Measurements from ENCODE around the gene IREB2.
A peak's percentile ranks its signal among the peaks of the same experiment; 100 is the strongest.
"Not testable (repeated sequence)": the region's sequence is repeated elsewhere in the genome, so short reads cannot be mapped to it uniquely, and the experiment has no call there.

Gene IREB2

GRCh38 chr15:78419367-78419766, 18.6 kb upstream of the IREB2 start:
- no peaks in the 10 kb centered on the region for H3K9me3 Mint-ChIP-seq
- ATAC-seq (no peak), DNase-seq (no peak)
- peaks cover 11% of the 10 kb centered on the region for H3K27me3 Mint-ChIP-seq
- H3K4me3 Mint-ChIP-seq, result no peak overlapping the region
- H3K4me1 Mint-ChIP-seq, result no peaks in the 10 kb centered on the region
- no peak overlapping the region for H3K27ac Mint-ChIP-seq

- Mint-ChIP-seq H3K27ac (no peak overlapping the region), H3K9me3 (no peaks in the 10 kb centered on the region), H3K4me3 (no peak overlapping the region), H3K4me1 (peaks cover 3% of the 10 kb centered on the region), H3K27me3 (peaks cover 15% of the 10 kb centered on the region)
- DNase-seq (no peak), ATAC-seq (no peak)
These were observed 17.8 kb upstream of the IREB2 start for GRCh38 chr15:78420220-78420619.

GRCh38 chr15:78420766-78421165, 17.2 kb upstream of the IREB2 start:
- ATAC-seq (no peak), DNase-seq (no peak)
- peaks cover 9% of the 10 kb centered on the region for H3K4me1 Mint-ChIP-seq
- H3K9me3 Mint-ChIP-seq, result no peaks in the 10 kb centered on the region
- no peak overlapping the region for H3K27ac Mint-ChIP-seq
- H3K4me3 Mint-ChIP-seq, result no peak overlapping the region
- peaks cover 15% of the 10 kb centered on the region for H3K27me3 Mint-ChIP-seq

GRCh38 chr15:78421238-78421965, 16.6 kb upstream of the IREB2 start:
- no peak overlapping the region for H3K4me3 Mint-ChIP-seq
- ATAC-seq (no peak), DNase-seq (no peak)
- H3K9me3 Mint-ChIP-seq, result no peaks in the 10 kb centered on the region
- peaks cover 15% of the 10 kb centered on the region for H3K4me1 Mint-ChIP-seq
- no peak overlapping the region for H3K27ac Mint-ChIP-seq
- H3K27me3 Mint-ChIP-seq, result peaks cover 15% of the 10 kb centered on the region

GRCh38 chr15:78422571-78423340, 15.3 kb upstream of the IREB2 start:
- ATAC-seq (peak; percentile 76), DNase-seq (peak; percentile 56 to 57)
- Mint-ChIP-seq H3K4me1 (peaks cover 17% of the 10 kb centered on the region), H3K27me3 (peaks cover 15% of the 10 kb centered on the region), H3K9me3 (no peaks in the 10 kb centered on the region), H3K4me3 (no peak overlapping the region), H3K27ac (peak overlapping the region in 1 of 2 donors; percentile 12)

- DNase-seq, result no peak
- Mint-ChIP-seq H3K9me3 (no peaks in the 10 kb centered on the region), H3K27me3 (peaks cover 21% of the 10 kb centered on the region), H3K4me1 (peaks cover 17% of the 10 kb centered on the region), H3K27ac (peak overlapping the region in 1 of 2 donors; percentile 32), H3K4me3 (no peak overlapping the region)
- no peak for ATAC-seq
These were observed 13.3 kb upstream of the IREB2 start for GRCh38 chr15:78424673-78425072.

GRCh38 chr15:78425643-78426042, 12.4 kb upstream of the IREB2 start:
- Mint-ChIP-seq H3K4me1 (peaks cover 17% of the 10 kb centered on the region), H3K27ac (no peak overlapping the region), H3K27me3 (peaks cover 27% of the 10 kb centered on the region), H3K4me3 (no peak overlapping the region), H3K9me3 (no peaks in the 10 kb centered on the region)
- DNase-seq, result no peak
- ATAC-seq, result peak; percentile 43

- Mint-ChIP-seq H3K27me3 (peaks cover 27% of the 10 kb centered on the region), H3K4me3 (no peak overlapping the region), H3K27ac (no peak overlapping the region), H3K4me1 (peaks cover 17% of the 10 kb centered on the region), H3K9me3 (no peaks in the 10 kb centered on the region)
- ATAC-seq (no peak), DNase-seq (no peak)
These were observed 11.7 kb upstream of the IREB2 start for GRCh38 chr15:78426300-78426699.

GRCh38 chr15:78427953-78428352, 10.1 kb upstream of the IREB2 start:
- no peak overlapping the region for H3K27ac Mint-ChIP-seq
- H3K4me1 Mint-ChIP-seq, result peaks cover 25% of the 10 kb centered on the region
- H3K4me3 Mint-ChIP-seq, result no peak overlapping the region
- H3K27me3 Mint-ChIP-seq, result peaks cover 32% of the 10 kb centered on the region
- no peaks in the 10 kb centered on the region for H3K9me3 Mint-ChIP-seq
- no peak for ATAC-seq
- no peak for DNase-seq

- H3K4me3 Mint-ChIP-seq, result no peak overlapping the region
- H3K9me3 Mint-ChIP-seq, result no peaks in the 10 kb centered on the region
- DNase-seq, result no peak
- no peak for ATAC-seq
- peaks cover 20% of the 10 kb centered on the region for H3K27me3 Mint-ChIP-seq
- no peak overlapping the region for H3K27ac Mint-ChIP-seq
- H3K4me1 Mint-ChIP-seq, result peaks cover 25% of the 10 kb centered on the region
These were observed 8.5 kb upstream of the IREB2 start for GRCh38 chr15:78429477-78429876.

- ATAC-seq (no peak), DNase-seq (no peak)
- H3K27ac Mint-ChIP-seq, result no peak overlapping the region
- H3K27me3 Mint-ChIP-seq, result peaks cover 18% of the 10 kb centered on the region
- no peak overlapping the region for H3K4me3 Mint-ChIP-seq
- no peaks in the 10 kb centered on the region for H3K9me3 Mint-ChIP-seq
- H3K4me1 Mint-ChIP-seq, result peaks cover 15% of the 10 kb centered on the region
These were observed 6.1 kb upstream of the IREB2 start for GRCh38 chr15:78431955-78432354.

GRCh38 chr15:78432664-78433063, 5.4 kb upstream of the IREB2 start:
- H3K27ac Mint-ChIP-seq, result peak overlapping the region in 1 of 2 donors; percentile 66

GRCh38 chr15:78434134-78434533, 3.9 kb upstream of the IREB2 start:
- Mint-ChIP-seq H3K27me3 (peaks cover 17% of the 10 kb centered on the region), H3K4me3 (no peak overlapping the region), H3K27ac (no peak overlapping the region), H3K9me3 (no peaks in the 10 kb centered on the region), H3K4me1 (peaks cover 18% of the 10 kb centered on the region)
- ATAC-seq (no peak), DNase-seq (no peak)

More at GRCh38 chr15:78432664-78433063, 5.4 kb upstream of the IREB2 start:
- H3K4me3 Mint-ChIP-seq, result no peak overlapping the region
- peaks cover 18% of the 10 kb centered on the region for H3K27me3 Mint-ChIP-seq
- H3K4me1 Mint-ChIP-seq, result peaks cover 15% of the 10 kb centered on the region
- no peaks in the 10 kb centered on the region for H3K9me3 Mint-ChIP-seq
- ATAC-seq (no peak), DNase-seq (no peak)

GRCh38 chr15:78434711-78435110, 3.3 kb upstream of the IREB2 start:
- not testable (repeated sequence) for DNase-seq, H3K27ac Mint-ChIP-seq, H3K9me3 Mint-ChIP-seq, H3K4me3 Mint-ChIP-seq, ATAC-seq
- Mint-ChIP-seq H3K27me3 (peaks cover 11% of the 10 kb centered on the region), H3K4me1 (peaks cover 21% of the 10 kb centered on the region)

- Mint-ChIP-seq H3K27me3 (peaks cover 1% of the 10 kb centered on the region), H3K4me1 (peaks cover 37% of the 10 kb centered on the region), H3K4me3 (peak overlapping the region; percentile 80 to 95), H3K27ac (peak overlapping the region; percentile 84 to 98), H3K9me3 (no peaks in the 10 kb centered on the region)
- ATAC-seq, result no peak
- DNase-seq, result no peak
These were observed 782 bp upstream of the IREB2 start for GRCh38 chr15:78437107-78437761.
